Prostate gland (tissue), 2 donors: ENCODE data around the gene ULK2. TPM values are rescaled to one million over a fixed set of nuclear protein-coding genes. Genes with fewer than 3 reads are reported as not detected.
A peak's percentile ranks its signal among the peaks of the same experiment; 100 is the strongest.

Experiments used
- DNase-seq: peaks from one replicate; pipeline ENCODE4 v3.0.0-alpha.2; 2019; ENCODE audit warnings: low spot score
- H3K27ac ChIP-seq, 2 donors: fragments of 200-600 bp; sonication (generic); 2 replicates each; pipeline ENCODE4 v1.5.1; 2017 to 2019
- H3K27me3 ChIP-seq: fragments of 200-600 bp; sonication (generic); replicated peaks from 2 replicates; pipeline ENCODE4 v1.5.1; 2019; ENCODE audit not compliant: insufficient read depth
- H3K36me3 ChIP-seq, 2 donors: fragments of 200-600 bp; sonication (generic); 1 replicate in 1 of 2; 2 replicates in 1 of 2; pipeline versions ENCODE4 v1.5.1 to v1.8.1; 2017 to 2019
- H3K4me1 ChIP-seq: fragments of 200-600 bp; sonication (generic); replicated peaks from 2 replicates; pipeline ENCODE4 v1.5.1; 2019
- H3K4me3 ChIP-seq, 2 donors: fragments of 200-600 bp; sonication (generic); 2 replicates each; pipeline ENCODE4 v1.5.1; 2017 to 2019
- H3K9me3 ChIP-seq: fragments of 200-600 bp; sonication (generic); 2 replicates; pipeline ENCODE4 v1.5.1; 2017
- POLR2A ChIP-seq: fragments of 450-650 bp; IDR thresholded peaks from one replicate; pipeline ENCODE4 v1.6.1; 2016; ENCODE audit warnings: antibody characterized with exemption, mild to moderate bottlenecking
- POLR2AphosphoS5 ChIP-seq: sonication (generic); formaldehyde crosslinking; IDR thresholded peaks from one replicate; pipeline ENCODE4 v1.6.1; 2017; ENCODE audit warnings: antibody characterized with exemption
- WGBS: methylation state at CpG from one replicate; pipeline ENCODE4 v1.1.5; 2018; 5-methylcytosine and 5-hydroxymethylcytosine counted together
- intact Hi-C: fragments of 100-400 bp; cut with DNase I; formaldehyde crosslinking; loops from one replicate; pipeline ENCODE4 v1.14.2; 2022
- total RNA-seq, 2 donors: library from RNA; depleted of rRNA; stranded (reverse); fragments of >200 nt; gene quantifications; one replicate each; pipeline ENCODE4 v1.1.0, GENCODE V29; 2016
- TF ChIP-seq, protein P1 (sequence below), 4 experiments: fragments of 200-600 bp in 2 of 4; fragments of 450-650 bp in 2 of 4; sonication (generic) in 2 of 4; IDR thresholded peaks; 1 replicate in 3 of 4; 2 replicates in 1 of 4; pipeline ENCODE4 v1.5.1; 2016 to 2019; ENCODE audit warnings: antibody characterized with exemption in 4 of 4, mild to moderate bottlenecking in 2 of 4, moderate library complexity in 2 of 4

The ULK2 gene
- total RNA-seq, 2 donors from 2014 or later = 15.9 to 44.4 TPM

DNA sequence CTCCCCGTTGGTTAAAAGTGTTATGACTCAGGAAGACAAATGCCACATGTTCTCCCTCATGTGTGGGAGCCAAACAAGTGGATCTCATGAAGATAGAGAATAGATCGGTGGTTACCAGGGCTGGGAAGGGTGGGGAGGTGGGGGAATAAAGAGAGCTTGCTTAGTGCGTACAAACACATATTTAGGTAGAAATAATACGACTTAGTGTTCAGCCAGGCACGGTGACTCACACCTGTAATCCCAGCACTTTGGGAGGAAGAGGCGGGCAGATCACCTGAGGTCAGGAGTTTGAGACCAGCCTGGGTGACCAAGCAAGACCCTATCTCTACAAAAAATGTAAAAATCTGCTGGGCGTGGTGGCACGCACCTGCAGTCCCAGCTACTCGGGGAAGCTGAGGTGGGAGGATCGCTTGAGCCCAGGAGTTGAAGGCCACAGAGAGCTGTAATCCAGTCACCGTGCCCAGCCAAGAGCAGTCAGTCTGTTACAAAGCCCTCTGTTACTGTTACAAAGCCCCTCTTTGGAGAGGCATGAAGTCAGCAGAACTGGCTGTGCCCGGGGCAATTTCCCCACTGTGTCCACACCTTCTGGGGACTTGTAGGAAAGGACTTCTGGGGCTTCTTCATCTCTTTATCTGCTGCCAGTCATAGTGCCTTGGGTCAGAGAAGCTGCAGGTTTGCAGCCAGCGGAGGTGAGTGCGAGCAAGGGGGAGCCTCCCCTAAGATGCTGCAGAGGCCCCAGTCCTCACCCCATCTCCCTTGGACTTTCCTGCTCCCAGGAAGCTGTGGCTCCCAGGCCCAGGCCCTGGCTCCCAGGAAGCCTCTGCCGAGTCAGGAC lies 115.3 kb downstream of the ULK2 start:
- Histone ChIP-seq H3K9me3 (no peaks in the 10 kb centered on the region), H3K4me3 (no peak overlapping the region), H3K4me1 (no peaks in the 10 kb centered on the region), H3K27ac (peak overlapping the region; percentile 61 to 75), H3K27me3 (no peaks in the 10 kb centered on the region), H3K36me3 (no peaks in the 10 kb centered on the region)
- intact Hi-C loops = no loop called here
- WGBS = 77% methylated on average over 15 of the region's 15 CpGs
- DNase-seq = no peak
- TF ChIP-seq POLR2A = no peak
- TF ChIP-seq, protein P1, sequence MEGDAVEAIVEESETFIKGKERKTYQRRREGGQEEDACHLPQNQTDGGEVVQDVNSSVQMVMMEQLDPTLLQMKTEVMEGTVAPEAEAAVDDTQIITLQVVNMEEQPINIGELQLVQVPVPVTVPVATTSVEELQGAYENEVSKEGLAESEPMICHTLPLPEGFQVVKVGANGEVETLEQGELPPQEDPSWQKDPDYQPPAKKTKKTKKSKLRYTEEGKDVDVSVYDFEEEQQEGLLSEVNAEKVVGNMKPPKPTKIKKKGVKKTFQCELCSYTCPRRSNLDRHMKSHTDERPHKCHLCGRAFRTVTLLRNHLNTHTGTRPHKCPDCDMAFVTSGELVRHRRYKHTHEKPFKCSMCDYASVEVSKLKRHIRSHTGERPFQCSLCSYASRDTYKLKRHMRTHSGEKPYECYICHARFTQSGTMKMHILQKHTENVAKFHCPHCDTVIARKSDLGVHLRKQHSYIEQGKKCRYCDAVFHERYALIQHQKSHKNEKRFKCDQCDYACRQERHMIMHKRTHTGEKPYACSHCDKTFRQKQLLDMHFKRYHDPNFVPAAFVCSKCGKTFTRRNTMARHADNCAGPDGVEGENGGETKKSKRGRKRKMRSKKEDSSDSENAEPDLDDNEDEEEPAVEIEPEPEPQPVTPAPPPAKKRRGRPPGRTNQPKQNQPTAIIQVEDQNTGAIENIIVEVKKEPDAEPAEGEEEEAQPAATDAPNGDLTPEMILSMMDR (IDR thresholded peaks at IDR 0.05) = no peak
- no peak for TF ChIP-seq POLR2AphosphoS5

DNA sequence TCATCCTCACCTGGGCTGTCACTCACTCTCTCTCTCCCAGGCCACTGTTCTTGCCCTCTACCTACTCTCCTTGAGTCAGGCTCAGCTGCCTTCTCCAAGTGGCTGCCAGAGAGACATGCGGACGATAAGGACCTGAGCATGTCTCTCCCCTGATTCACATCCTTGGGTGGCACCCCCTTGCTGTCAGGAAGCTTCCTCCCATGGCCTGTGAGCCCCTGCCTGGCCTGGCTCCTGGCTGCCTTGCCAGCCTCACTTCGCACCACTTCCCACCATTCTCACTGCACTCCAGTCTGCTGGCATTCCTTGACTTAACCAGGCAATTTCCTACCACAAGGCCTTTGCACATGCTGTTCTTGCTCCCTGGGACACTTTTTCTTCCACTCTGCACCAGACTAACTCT lies 116.9 kb downstream of the ULK2 start:
- 94% methylated on average over 3 of the region's 3 CpGs for WGBS
- intact Hi-C loops = no loop called here
- Histone ChIP-seq H3K36me3 (no peaks in the 10 kb centered on the region), H3K27ac (no peak overlapping the region), H3K4me3 (no peak overlapping the region), H3K9me3 (no peaks in the 10 kb centered on the region), H3K27me3 (no peaks in the 10 kb centered on the region), H3K4me1 (no peaks in the 10 kb centered on the region)
- no peak for DNase-seq
- TF ChIP-seq, protein P1 (IDR thresholded peaks at IDR 0.05) = no peak
- TF ChIP-seq POLR2AphosphoS5 = no peak
- no peak for TF ChIP-seq POLR2A

DNA sequence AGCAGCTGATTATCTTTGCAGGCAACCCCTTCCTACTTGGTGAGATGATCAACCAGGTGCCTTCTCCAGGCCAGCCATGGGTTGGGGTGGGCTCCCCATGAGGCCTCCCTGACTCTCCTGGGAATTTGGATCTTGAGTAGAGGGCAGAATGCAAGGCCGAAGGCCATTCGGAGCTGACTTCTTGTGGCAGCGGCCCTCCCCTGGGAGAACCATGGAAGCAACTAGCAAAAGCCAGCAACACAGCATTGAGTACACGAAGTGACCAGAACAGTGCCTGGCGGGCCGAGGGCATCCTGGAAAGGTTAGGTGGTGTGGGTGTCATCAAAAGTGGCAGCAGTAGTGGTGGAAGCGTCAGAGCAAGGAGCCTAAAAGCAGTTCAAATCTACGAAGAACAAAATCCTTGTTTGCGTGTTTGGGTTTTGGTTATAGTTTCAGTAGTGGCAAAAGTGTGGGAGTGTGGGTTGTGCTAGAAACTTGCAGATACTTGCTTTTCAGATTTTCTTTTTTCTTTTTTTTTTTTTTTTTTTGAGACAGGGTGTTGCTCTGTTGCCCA lies 117.6 kb downstream of the ULK2 start:
- H3K27me3 ChIP-seq = no peaks in the 10 kb centered on the region
- no peak overlapping the region for H3K27ac ChIP-seq
- 88% methylated on average over 9 of the region's 9 CpGs for WGBS
- H3K36me3 ChIP-seq = no peaks in the 10 kb centered on the region
- intact Hi-C loops = no loop called here
- peaks cover 6% of the 10 kb centered on the region for H3K4me1 ChIP-seq
- TF ChIP-seq POLR2AphosphoS5 (no peak), POLR2A (no peak)
- TF ChIP-seq, protein P1 (IDR thresholded peaks at IDR 0.05) = no peak
- no peaks in the 10 kb centered on the region for H3K9me3 ChIP-seq
- no peak for DNase-seq
- no peak overlapping the region for H3K4me3 ChIP-seq

DNA sequence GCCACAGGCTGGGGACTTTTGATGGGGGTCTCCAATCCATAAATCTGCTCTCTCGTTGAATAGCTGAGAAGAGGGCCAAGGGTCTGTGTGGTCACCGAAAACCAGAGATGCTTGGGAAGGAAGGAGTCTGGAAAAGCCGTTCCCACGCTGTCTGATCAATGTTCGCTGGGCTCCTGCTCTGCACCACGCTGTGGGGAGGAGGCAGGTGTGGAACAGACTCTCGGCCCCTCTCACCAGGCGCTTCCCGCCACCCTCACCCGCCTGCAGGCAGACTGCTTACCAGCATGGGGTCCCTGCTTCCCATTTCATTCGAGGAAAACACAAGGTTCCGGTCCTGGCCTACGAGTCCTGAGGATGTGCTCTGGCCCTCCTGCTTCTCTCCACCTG lies 118.9 kb downstream of the ULK2 start:
- DNase-seq = no peak
- TF ChIP-seq, protein P1 (IDR thresholded peaks at IDR 0.05) = no peak
- TF ChIP-seq POLR2AphosphoS5 (no peak), POLR2A (no peak)
- intact Hi-C loops = no loop called here
- H3K4me3 ChIP-seq = no peak overlapping the region
- H3K4me1 ChIP-seq = peaks cover 10% of the 10 kb centered on the region
- WGBS = 77% methylated on average over 13 of the region's 13 CpGs
- no peaks in the 10 kb centered on the region for H3K36me3 ChIP-seq
- H3K9me3 ChIP-seq = no peaks in the 10 kb centered on the region
- no peaks in the 10 kb centered on the region for H3K27me3 ChIP-seq
- H3K27ac ChIP-seq = no peak overlapping the region
